Measurements from ENCODE around the gene PACRG. TPM values are rescaled to one million over a fixed set of nuclear protein-coding genes. Genes with fewer than 3 reads are reported as not detected.

Gene PACRG
- total and polyA plus RNA-seq, 2 experiments from 2014 or later: 0.17 to 0.68 TPM

GRCh38 chr6:162721404-162721687 lies 6.4 kb upstream of the PACRG start:
- no peak overlapping the region for H3K4me3 ChIP-seq
- no peaks in the 10 kb centered on the region for H3K79me2 ChIP-seq (replicated peaks; ENCODE audit: insufficient read depth)
- no peaks in the 10 kb centered on the region for H3K27me3 ChIP-seq (ENCODE audit: insufficient read depth)
- no peak overlapping the region for H3K27ac ChIP-seq (ENCODE audit: low read depth)
- H3K9me2 ChIP-seq (ENCODE audit: insufficient read depth): no peaks in the 10 kb centered on the region
- H3F3A ChIP-seq (replicated peaks; ENCODE audit: low read depth): no peaks in the 10 kb centered on the region
- H3K4me1 ChIP-seq (ENCODE audit: insufficient read depth): peaks cover 6% of the 10 kb centered on the region; the same call in 1 of the 2 replicates
- no peak overlapping the region for H3K4me2 ChIP-seq
- Mint-ChIP-seq H3K27me3 (ENCODE audit: insufficient read depth, low read depth, poor library complexity) (peaks cover 2% of the 10 kb centered on the region), H3K4me1 (peaks cover 15% of the 10 kb centered on the region), H3K36me3 (ENCODE audit: low read depth) (peaks cover 4% of the 10 kb centered on the region; the same call in 1 of the 3 replicates), H3K27ac (no peak overlapping the region), H3K4me3 (no peak overlapping the region), H3K9me3 (peaks cover 4% of the 10 kb centered on the region)
- ATAC-seq (no peak), DNase-seq (ENCODE audit: low spot score) (no peak)
- H4K20me1 ChIP-seq (replicated peaks; ENCODE audit: insufficient read depth): no peaks in the 10 kb centered on the region
- TF ChIP-seq JUNB (IDR thresholded peaks at IDR 0.05; ENCODE audit: unreplicated experiment): no peak
- no peak for TF ChIP-seq EZH2phosphoT487 (IDR thresholded peaks at IDR 0.05; ENCODE audit: unreplicated experiment)
- TF ChIP-seq CREB1 (CRISPR knock-in tag; IDR thresholded peaks at IDR 0.05; ENCODE audit: low read depth): no peak
- TF ChIP-seq STAT1 (IDR thresholded peaks at IDR 0.05; ENCODE audit: unreplicated experiment): no peak
- TF ChIP-seq ZNF331 (CRISPR knock-in tag; IDR thresholded peaks at IDR 0.05; ENCODE audit: low read depth): no peak
- TF ChIP-seq ZNF462 (CRISPR knock-in tag; IDR thresholded peaks at IDR 0.05): no peak
- TF ChIP-seq CTCF (conservative IDR thresholded peaks at IDR 0.05; ENCODE audit: low read depth in 2 of 2): no peak
- TF ChIP-seq EZH2 (IDR thresholded peaks at IDR 0.05; ENCODE audit: low read depth, unreplicated experiment): no peak
- no peak for TF ChIP-seq REST (IDR thresholded peaks at IDR 0.05; ENCODE audit: unreplicated experiment)
- no peak for TF ChIP-seq ZNF114 (CRISPR knock-in tag; IDR thresholded peaks at IDR 0.05)
- no peak for TF ChIP-seq NANOG (IDR thresholded peaks at IDR 0.05; ENCODE audit: borderline replicate concordance)
- no peak for TF ChIP-seq POLR2AphosphoS5 (IDR thresholded peaks at IDR 0.05; ENCODE audit: low read depth)
- TF ChIP-seq ETS1 (IDR thresholded peaks at IDR 0.05): no peak
- H3K36me3 ChIP-seq (ENCODE audit: insufficient read depth): 0 out of 2 replicates have a peak, but pooled peaks cover 5% of the 10 kb centered on the region
- no peak overlapping the region for H2AFZ ChIP-seq
